Natural killer cell (primary cell): ENCODE data around the gene INPP5A. TPM values are rescaled to one million over a fixed set of nuclear protein-coding genes. Genes with fewer than 3 reads are reported as not detected.

Source experiments
- ATAC-seq, 3 donors: fragments of 150-1000 bp in 2 of 3; fragments of 200-7000 bp in 1 of 3; cut with Tn5 transposase; 1 replicate in 1 of 3; 2 replicates in 2 of 3; pipeline ENCODE4 v1.10.0; 2021; ENCODE audit warnings: mild to moderate bottlenecking in 2 of 3, moderate library complexity in 2 of 3
- DNase-seq, 2 donors: peaks; one replicate each; pipeline versions ENCODE4 v3.0.0 to v3.0.0-alpha.2; 2013 to 2021; ENCODE audit warnings: mixed read lengths in 1 of 2
- H3K27ac ChIP-seq: one replicate; pipeline ENCODE4 v1.5.1; 2013; ENCODE audit warnings: mild to moderate bottlenecking, low read length
- H3K27me3 ChIP-seq: one replicate; pipeline ENCODE4 v1.6.1; 2013; ENCODE audit warnings: low read length; ENCODE audit not compliant: control insufficient read depth, insufficient read depth
- H3K36me3 ChIP-seq: one replicate; pipeline ENCODE4 v1.6.1; 2013; ENCODE audit warnings: low read length; ENCODE audit not compliant: control insufficient read depth, insufficient read depth
- H3K4me1 ChIP-seq: one replicate; pipeline ENCODE4 v1.6.1; 2013; ENCODE audit warnings: low read length; ENCODE audit not compliant: control insufficient read depth, insufficient read depth
- H3K4me3 ChIP-seq: one replicate; pipeline ENCODE4 v1.5.1; 2013; ENCODE audit warnings: low read length
- H3K9me3 ChIP-seq: one replicate; pipeline ENCODE4 v1.6.1; 2013; ENCODE audit warnings: low read length; ENCODE audit not compliant: control insufficient read depth, insufficient read depth
- H3K27ac Mint-ChIP-seq, 2 donors: one replicate each; pipeline ENCODE4 v1.8.0; 2022; ENCODE audit warnings: mild to moderate bottlenecking in 2 of 2, mixed read lengths in 2 of 2, moderate library complexity in 1 of 2
- H3K27me3 Mint-ChIP-seq, 2 donors: one replicate each; pipeline ENCODE4 v1.8.0; 2022; ENCODE audit warnings: low read depth in 2 of 2, mixed read lengths in 2 of 2
- H3K36me3 Mint-ChIP-seq: one replicate; pipeline ENCODE4 v1.8.0; 2022; ENCODE audit warnings: mixed read lengths
- H3K4me1 Mint-ChIP-seq, 2 donors: one replicate each; pipeline ENCODE4 v1.8.0; 2022; ENCODE audit warnings: mixed read lengths in 2 of 2
- H3K4me3 Mint-ChIP-seq: one replicate; pipeline ENCODE4 v1.8.0; 2022; ENCODE audit warnings: mild to moderate bottlenecking, moderate library complexity, mixed read lengths
- H3K9me3 Mint-ChIP-seq, 2 donors: one replicate each; pipeline ENCODE4 v1.8.0; 2022; ENCODE audit warnings: mixed read lengths in 2 of 2
- WGBS: methylation state at CpG from one replicate; pipeline ENCODE4 v1.1.7; 2013; ENCODE audit warnings: missing lambda C conversion rate; ENCODE audit not compliant: insufficient coverage; 5-methylcytosine and 5-hydroxymethylcytosine counted together
- intact Hi-C: fragments of 100-400 bp; cut with micrococcal nuclease; formaldehyde crosslinking; loops from one replicate; pipeline ENCODE4 v1.14.2; 2022
- total RNA-seq, 4 donors: library from RNA; stranded (reverse); fragments of 120-200 nt in 1 of 4; gene quantifications; one replicate each; pipeline versions ENCODE4 v1.2.3 to v1.2.4, GENCODE V29; 2013 to 2022
- TF ChIP-seq, protein P1 (sequence below): fragments of 200-600 bp; IDR thresholded peaks from one replicate; pipeline ENCODE4 v1.8.0; 2022; ENCODE audit warnings: antibody characterized with exemption

Gene INPP5A
- total RNA-seq, 3 donors from 2014 or later (not counting 1 experiment from before 2014, with no cell fraction given), result 12.6 to 38.6 (median 18.6) TPM

DNA sequence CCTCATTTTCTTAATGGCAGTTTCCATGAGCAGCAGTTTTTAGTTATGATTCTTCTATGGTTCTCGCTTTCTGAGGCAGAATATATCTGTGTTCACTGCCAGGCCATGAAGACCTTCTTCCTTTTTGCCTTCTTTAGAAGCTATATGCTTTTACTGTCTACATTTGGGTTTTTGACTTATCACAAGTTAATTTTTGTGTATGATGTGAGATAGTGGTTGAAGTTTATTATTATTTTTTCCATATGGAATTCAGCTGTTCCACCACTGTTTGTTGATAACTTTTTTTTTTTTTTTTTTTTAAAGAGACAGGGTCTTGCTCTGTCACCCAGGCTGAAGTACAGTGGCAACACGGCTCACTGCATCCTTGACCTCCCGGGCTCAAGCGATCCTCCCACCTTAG is 44.5 kb downstream of the INPP5A start:
- H3K4me3 ChIP-seq, result no peak overlapping the region
- H3K27me3 Mint-ChIP-seq, result peaks cover 6 to 10% of the 10 kb centered on the region in 2 donors
- TF ChIP-seq, protein P1, sequence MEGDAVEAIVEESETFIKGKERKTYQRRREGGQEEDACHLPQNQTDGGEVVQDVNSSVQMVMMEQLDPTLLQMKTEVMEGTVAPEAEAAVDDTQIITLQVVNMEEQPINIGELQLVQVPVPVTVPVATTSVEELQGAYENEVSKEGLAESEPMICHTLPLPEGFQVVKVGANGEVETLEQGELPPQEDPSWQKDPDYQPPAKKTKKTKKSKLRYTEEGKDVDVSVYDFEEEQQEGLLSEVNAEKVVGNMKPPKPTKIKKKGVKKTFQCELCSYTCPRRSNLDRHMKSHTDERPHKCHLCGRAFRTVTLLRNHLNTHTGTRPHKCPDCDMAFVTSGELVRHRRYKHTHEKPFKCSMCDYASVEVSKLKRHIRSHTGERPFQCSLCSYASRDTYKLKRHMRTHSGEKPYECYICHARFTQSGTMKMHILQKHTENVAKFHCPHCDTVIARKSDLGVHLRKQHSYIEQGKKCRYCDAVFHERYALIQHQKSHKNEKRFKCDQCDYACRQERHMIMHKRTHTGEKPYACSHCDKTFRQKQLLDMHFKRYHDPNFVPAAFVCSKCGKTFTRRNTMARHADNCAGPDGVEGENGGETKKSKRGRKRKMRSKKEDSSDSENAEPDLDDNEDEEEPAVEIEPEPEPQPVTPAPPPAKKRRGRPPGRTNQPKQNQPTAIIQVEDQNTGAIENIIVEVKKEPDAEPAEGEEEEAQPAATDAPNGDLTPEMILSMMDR, result no peak
- H3K9me3 ChIP-seq, result no peaks in the 10 kb centered on the region
- H3K4me1 Mint-ChIP-seq, result peaks cover 27 to 61% of the 10 kb centered on the region in 2 donors
- H3K27ac ChIP-seq, result no peak overlapping the region
- H3K4me3 Mint-ChIP-seq, result no peak overlapping the region
- intact Hi-C loops, result no loop called here
- 93% methylated on average over 4 of the region's 4 CpGs for WGBS
- DNase-seq (no peak), ATAC-seq (no peak)
- H3K36me3 Mint-ChIP-seq, result no peaks in the 10 kb centered on the region
- H3K36me3 ChIP-seq, result no peaks in the 10 kb centered on the region
- no peaks in the 10 kb centered on the region for H3K27me3 ChIP-seq
- no peak overlapping the region for H3K27ac Mint-ChIP-seq
- H3K9me3 Mint-ChIP-seq, result no peaks in the 10 kb centered on the region
- H3K4me1 ChIP-seq, result peaks cover 35% of the 10 kb centered on the region

GRCh38 chr10:132582771-132583170 is 45.2 kb downstream of the INPP5A start:
- no peak overlapping the region for H3K4me3 Mint-ChIP-seq
- no peaks in the 10 kb centered on the region for H3K36me3 Mint-ChIP-seq
- H3K4me1 ChIP-seq, result peaks cover 39% of the 10 kb centered on the region
- H3K4me1 Mint-ChIP-seq, result peaks cover 29 to 63% of the 10 kb centered on the region in 2 donors
- intact Hi-C loops, result no loop called here
- no peaks in the 10 kb centered on the region for H3K36me3 ChIP-seq
- WGBS, result over 99% methylated on average over 5 of the region's 5 CpGs
- TF ChIP-seq, protein P1, result no peak
- ATAC-seq (no peak), DNase-seq (no peak)
- H3K27me3 Mint-ChIP-seq, result peaks cover 6 to 10% of the 10 kb centered on the region in 2 donors
- no peak overlapping the region for H3K4me3 ChIP-seq
- H3K27me3 ChIP-seq, result no peaks in the 10 kb centered on the region
- H3K9me3 ChIP-seq, result no peaks in the 10 kb centered on the region
- no peak overlapping the region for H3K27ac Mint-ChIP-seq
- H3K9me3 Mint-ChIP-seq, result no peaks in the 10 kb centered on the region
- H3K27ac ChIP-seq, result no peak overlapping the region

DNA sequence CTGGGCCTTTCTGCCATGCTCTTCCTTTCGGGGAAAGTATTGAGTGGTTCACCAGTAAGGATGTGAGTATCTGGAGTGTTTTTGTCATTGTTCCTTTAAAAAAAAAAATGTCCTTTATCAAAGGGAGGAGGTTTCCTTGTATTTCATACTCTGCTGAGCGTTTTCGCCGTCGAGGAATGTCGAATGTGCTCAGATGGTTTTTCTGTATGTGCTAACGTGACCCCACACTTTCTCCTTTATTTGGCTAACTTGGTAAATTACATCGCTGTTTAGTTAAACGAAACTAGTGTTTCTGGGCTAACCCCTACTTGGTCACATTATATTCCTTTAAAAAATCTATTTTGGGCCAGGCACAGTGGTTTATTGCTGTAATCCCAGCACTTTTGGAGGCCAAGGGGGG is 45.9 kb downstream of the INPP5A start:
- Histone ChIP-seq H3K4me1 (peaks cover 40% of the 10 kb centered on the region), H3K27me3 (no peaks in the 10 kb centered on the region), H3K4me3 (no peak overlapping the region), H3K9me3 (no peaks in the 10 kb centered on the region), H3K27ac (no peak overlapping the region), H3K36me3 (no peaks in the 10 kb centered on the region)
- intact Hi-C loops, result no loop called here
- Mint-ChIP-seq H3K4me3 (no peak overlapping the region), H3K27ac (no peak overlapping the region), H3K27me3 (peaks cover 6 to 10% of the 10 kb centered on the region in 2 donors), H3K36me3 (no peaks in the 10 kb centered on the region), H3K4me1 (peaks cover 36 to 63% of the 10 kb centered on the region in 2 donors), H3K9me3 (no peaks in the 10 kb centered on the region)
- DNase-seq, result no peak
- TF ChIP-seq, protein P1, result no peak
- ATAC-seq, result no peak
- 86% methylated on average over 9 of the region's 9 CpGs for WGBS

DNA sequence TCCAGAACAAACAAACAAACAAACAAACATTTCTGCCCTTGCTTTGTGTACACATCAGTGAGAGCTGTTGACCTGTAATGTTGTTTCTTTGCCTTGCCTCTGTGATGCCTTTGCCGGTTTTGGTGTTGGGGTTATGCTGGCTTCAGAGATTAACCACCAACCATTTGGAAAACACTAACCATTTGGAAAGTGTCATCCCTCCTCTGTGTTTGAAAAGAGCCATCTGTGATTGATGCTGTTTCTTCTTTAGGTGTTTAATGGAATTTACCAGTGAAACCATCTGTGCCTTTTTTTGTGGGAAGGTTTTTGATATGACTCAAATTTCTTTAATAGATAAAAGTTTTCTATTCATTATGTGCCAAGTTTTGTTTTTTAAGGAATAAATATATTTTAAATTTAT is 46.5 kb downstream of the INPP5A start:
- Mint-ChIP-seq H3K36me3 (no peaks in the 10 kb centered on the region), H3K9me3 (no peaks in the 10 kb centered on the region), H3K4me1 (peaks cover 42 to 63% of the 10 kb centered on the region in 2 donors), H3K4me3 (no peak overlapping the region), H3K27me3 (peaks cover 6 to 10% of the 10 kb centered on the region in 2 donors), H3K27ac (no peak overlapping the region)
- Histone ChIP-seq H3K4me3 (no peak overlapping the region), H3K27me3 (no peaks in the 10 kb centered on the region), H3K36me3 (no peaks in the 10 kb centered on the region), H3K4me1 (peaks cover 42% of the 10 kb centered on the region), H3K9me3 (no peaks in the 10 kb centered on the region), H3K27ac (no peak overlapping the region)
- ATAC-seq, result no peak
- DNase-seq, result no peak
- WGBS, result 100% methylated on average over 1 of the region's 1 CpG
- TF ChIP-seq, protein P1, result no peak
- intact Hi-C loops, result no loop called here
